Limb (tissue), 2 donors: Measurements from ENCODE around the gene NXPE4.
"Not testable (repeated sequence)": the region's sequence is repeated elsewhere in the genome, so short reads cannot be mapped to it uniquely, and the experiment has no call there.

Experiments
- DNase-seq, 2 donors: peaks; one replicate each; pipeline ENCODE4 v3.0.0-alpha.2; 2016; ENCODE audit errors: extremely low spot score in 2 of 2

NXPE4 gene

GRCh38 chr11:114595571-114595970 lies at the start of gene NXPE4:
NXPE4 (minus strand) TSS chr11:114595786; CDS start chr11:114594759, 1,027 bp downstream.
- no peak for DNase-seq

GRCh38 chr11:114639440-114639839 lies 43.9 kb upstream of the NXPE4 start:
- not testable (repeated sequence) for DNase-seq

GRCh38 chr11:114631445-114631965 lies 35.9 kb upstream of the NXPE4 start:
- DNase-seq, result not testable (repeated sequence)

- DNase-seq, result no peak
Measured at GRCh38 chr11:114625294-114625693, 29.7 kb upstream of the NXPE4 start.

- no peak for DNase-seq
Measured at GRCh38 chr11:114624455-114625207, 29.0 kb upstream of the NXPE4 start.

- DNase-seq, result no peak
Measured at GRCh38 chr11:114623720-114624119, 28.1 kb upstream of the NXPE4 start.

GRCh38 chr11:114622858-114623257 lies 27.3 kb upstream of the NXPE4 start:
- no peak for DNase-seq

- DNase-seq, result no peak
Measured at GRCh38 chr11:114621950-114622809, 26.6 kb upstream of the NXPE4 start.

- no peak for DNase-seq
Measured at GRCh38 chr11:114621072-114621471, 25.5 kb upstream of the NXPE4 start.

GRCh38 chr11:114619659-114620173 lies 24.1 kb upstream of the NXPE4 start:
- DNase-seq, result no peak

GRCh38 chr11:114618139-114618538 lies 22.6 kb upstream of the NXPE4 start:
- DNase-seq, result no peak

- no peak for DNase-seq
Measured at GRCh38 chr11:114617157-114618124, 21.9 kb upstream of the NXPE4 start.

- DNase-seq, result no peak
Measured at GRCh38 chr11:114616516-114616915, 20.9 kb upstream of the NXPE4 start.

- DNase-seq, result no peak
Measured at GRCh38 chr11:114615448-114616361, 20.1 kb upstream of the NXPE4 start.

GRCh38 chr11:114614127-114614720 lies 18.6 kb upstream of the NXPE4 start:
- DNase-seq, result no peak

GRCh38 chr11:114613094-114613493 lies 17.5 kb upstream of the NXPE4 start:
- not testable (repeated sequence) for DNase-seq

- DNase-seq, result no peak
Measured at GRCh38 chr11:114612686-114613085, 17.1 kb upstream of the NXPE4 start.

- not testable (repeated sequence) for DNase-seq
Measured at GRCh38 chr11:114612199-114612598, 16.6 kb upstream of the NXPE4 start.
